Endometrial microvascular endothelial cells (primary cell): ENCODE measurements around the gene PNPLA5. TPM values are rescaled to one million over a fixed set of nuclear protein-coding genes. Genes with fewer than 3 reads are reported as not detected.

ENCODE experiments used
- in situ Hi-C: cut with HindIII; loops from 2 replicates; pipeline ENCODE4 v1.10.0; 2017; ENCODE audit warnings: low sequenced_read_pairs, low pct_unique_long_range_greater_than_20kb; ENCODE audit errors: inconsistent ontology term
- total RNA-seq: library from RNA; depleted of rRNA; stranded (reverse); fragments of >200 nt; gene quantifications from one replicate; pipeline ENCODE4 v1.2.3, GENCODE V29; 2015; ENCODE audit errors: inconsistent ontology term

The PNPLA5 gene
- not detected for total RNA-seq

- in situ Hi-C loops: no loop called here
Observed at GRCh38 chr22:43891360-43892182, at the start of gene PNPLA5. PNPLA5 (minus strand) TSS chr22:43892013; CDS start chr22:43891880, 133 bp downstream.

DNA sequence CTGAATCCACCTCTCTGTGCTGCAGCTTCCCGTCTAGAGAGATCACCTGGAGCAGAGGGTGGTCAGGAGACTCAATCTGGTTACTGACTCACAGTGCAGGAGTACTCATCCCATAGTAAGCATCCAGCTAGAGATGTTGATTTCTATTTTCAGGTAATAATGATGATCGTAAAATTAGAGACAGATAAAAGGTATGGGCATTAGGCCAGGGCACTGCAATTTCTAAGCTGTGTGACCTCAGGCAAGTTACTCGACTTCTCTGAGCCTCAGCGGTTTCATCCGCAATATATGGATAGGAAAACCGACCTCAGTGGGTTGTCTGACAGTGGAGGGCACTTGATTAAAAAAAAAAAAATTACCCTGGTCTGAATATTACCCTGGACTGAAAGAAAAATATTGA, 49.6 kb upstream of the PNPLA5 start:
- in situ Hi-C loops: no loop called here

- in situ Hi-C loops: no loop called here
Observed at GRCh38 chr22:43931771-43932170, 40.0 kb upstream of the PNPLA5 start.

GRCh38 chr22:43928908-43929307, 37.1 kb upstream of the PNPLA5 start:
- in situ Hi-C loops: no loop called here

DNA sequence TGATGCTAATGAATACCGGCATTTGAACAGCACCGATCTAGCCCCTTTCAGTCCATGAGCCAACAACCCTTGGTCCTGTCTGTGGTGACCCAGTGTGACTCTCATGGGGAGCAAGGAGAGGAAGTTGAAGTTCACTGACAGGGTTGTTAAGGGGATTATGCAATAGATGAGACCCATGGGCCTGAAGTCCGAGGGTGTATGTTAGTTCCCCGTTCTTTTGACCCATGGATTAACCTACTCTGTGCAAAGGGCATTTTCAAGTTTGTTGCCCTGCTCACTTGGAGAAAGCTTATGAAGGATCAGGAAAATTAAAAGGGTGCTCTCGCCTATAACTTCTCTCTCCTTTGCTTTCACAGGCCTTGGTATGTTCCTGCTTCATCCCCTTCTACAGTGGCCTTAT, 36.7 kb upstream of the PNPLA5 start:
- in situ Hi-C loops: no loop called here

- in situ Hi-C loops: no loop called here
Observed at GRCh38 chr22:43926349-43926710, 34.5 kb upstream of the PNPLA5 start.

- in situ Hi-C loops: no loop called here
Observed at GRCh38 chr22:43925433-43926348, 33.9 kb upstream of the PNPLA5 start.

DNA sequence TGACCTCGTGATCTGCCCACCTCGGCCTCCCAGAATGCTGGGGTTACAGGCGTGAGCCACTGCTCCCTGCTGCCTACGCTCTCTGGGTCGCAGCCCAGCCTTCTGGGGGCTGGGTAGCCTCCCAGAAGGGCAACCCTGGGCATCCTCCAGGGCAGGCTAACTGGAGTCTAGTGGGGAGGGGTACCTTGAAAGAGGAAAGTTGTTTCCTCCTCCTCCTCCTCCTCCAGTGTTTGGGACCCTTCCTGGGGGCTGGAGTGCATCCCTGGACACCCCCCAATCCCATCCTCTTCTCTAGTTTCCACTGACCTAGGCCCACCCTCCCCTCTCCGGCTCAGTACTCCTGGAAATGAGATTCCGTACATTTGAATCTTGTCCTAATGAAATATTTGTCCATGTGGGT, 33.1 kb upstream of the PNPLA5 start:
- in situ Hi-C loops: no loop called here

- in situ Hi-C loops: no loop called here
Observed at GRCh38 chr22:43923631-43924464, 32.0 kb upstream of the PNPLA5 start, which contains the start of gene PNPLA3. PNPLA3 (plus strand) TSS chr22:43923805; CDS start chr22:43923912, 107 bp downstream.

- in situ Hi-C loops: no loop called here
Observed at GRCh38 chr22:43923191-43923590, 31.4 kb upstream of the PNPLA5 start.

DNA sequence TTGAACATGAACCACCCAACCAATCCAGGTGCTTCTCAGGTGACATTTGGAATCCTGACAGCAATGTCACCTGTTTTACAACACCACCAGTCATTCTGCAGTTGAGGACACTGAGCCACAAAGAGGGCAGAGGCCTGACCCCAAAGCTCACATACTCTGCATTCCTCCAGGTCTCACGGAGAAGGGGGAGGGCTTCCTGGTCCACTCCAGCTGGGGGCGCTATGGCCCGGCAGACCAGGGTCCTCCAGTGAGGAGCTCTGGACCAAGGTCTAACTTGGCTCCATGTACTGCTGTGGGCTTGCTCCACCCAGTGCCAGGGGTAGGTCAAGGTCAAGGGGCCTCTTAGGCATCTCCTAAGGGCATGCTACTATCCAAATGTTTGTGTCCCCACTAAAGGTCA, 30.3 kb upstream of the PNPLA5 start:
- in situ Hi-C loops: no loop called here

DNA sequence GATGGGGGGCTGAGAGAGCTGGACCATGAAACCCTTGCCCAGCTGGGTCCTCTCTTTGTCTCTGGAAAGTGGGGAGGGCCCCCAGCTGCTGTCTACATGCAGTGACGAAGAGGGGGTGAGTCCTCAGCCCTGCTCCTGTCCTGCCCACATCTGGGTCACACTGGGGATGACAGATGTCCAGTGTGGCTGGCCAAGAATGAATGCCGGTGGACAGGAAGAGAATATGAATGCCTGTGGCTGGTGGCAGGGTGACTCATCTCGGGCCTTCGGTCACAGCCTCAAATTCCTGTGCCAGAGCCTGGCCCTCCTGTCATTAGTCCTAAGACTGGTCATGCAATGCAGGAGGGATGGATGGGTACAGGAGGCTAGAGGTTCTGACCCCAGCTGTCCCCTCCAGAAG, 29.6 kb upstream of the PNPLA5 start:
- in situ Hi-C loops: no loop called here

DNA sequence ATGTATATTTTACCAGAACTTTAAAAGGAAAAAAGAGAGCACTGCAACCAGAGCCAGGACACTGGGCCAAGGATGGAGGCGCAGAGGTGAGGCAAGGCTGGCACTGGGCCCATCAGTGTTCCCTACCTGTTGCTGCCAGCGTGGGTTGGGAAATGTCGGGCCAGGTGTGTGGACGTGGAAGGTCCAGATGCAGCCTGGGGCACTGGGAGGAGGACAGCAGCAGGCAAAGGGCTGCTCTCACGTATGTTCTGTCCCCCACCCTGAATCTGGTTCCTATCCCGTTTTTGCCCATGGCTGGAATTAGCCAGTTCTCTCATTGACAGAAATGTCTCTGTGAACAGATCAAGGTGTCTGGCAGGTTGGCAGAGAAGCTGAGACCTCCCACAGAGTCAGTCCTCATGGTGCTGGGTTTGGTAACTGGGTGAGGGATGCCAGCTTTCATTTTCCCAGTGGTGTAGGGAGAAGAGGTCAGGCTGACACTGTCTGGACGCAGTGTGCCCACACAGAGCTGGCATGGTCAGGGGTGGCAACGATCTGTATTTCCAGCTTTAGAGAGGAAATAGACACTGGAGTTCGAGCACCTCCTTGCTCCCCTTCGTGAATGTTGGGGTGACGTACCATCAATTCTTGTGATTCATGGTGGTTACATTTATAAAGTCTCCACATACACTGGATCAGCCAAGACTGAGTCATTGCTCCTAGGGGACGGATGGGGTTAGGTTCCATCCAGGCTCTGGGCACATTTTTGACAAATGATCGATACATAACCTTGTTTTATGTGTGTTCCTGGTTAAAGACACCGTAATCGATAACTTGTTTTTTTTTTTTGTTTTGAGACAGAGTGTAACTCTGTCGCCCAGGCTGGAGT, 27.5 kb upstream of the PNPLA5 start:
- in situ Hi-C loops: no loop called here

DNA sequence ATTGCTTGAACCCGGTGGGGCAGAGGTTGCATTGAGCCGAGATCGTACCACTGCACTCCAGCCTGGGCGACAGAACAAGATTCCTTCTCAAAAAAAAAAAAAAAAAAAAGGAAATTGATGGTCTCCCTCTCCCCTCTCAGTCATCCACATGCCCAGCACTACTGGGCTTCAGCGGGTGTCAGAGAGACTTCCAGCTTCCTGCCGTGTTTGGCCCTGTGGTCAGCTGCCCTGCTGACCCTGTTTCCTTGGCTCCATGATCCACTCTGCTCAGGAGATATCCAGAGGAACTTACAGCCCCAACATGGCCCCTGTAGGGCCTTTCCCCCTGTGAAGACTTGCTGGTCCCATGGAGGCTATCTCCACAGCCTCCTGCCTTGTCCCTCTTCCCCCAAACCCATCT, 25.7 kb upstream of the PNPLA5 start:
- in situ Hi-C loops: no loop called here

DNA sequence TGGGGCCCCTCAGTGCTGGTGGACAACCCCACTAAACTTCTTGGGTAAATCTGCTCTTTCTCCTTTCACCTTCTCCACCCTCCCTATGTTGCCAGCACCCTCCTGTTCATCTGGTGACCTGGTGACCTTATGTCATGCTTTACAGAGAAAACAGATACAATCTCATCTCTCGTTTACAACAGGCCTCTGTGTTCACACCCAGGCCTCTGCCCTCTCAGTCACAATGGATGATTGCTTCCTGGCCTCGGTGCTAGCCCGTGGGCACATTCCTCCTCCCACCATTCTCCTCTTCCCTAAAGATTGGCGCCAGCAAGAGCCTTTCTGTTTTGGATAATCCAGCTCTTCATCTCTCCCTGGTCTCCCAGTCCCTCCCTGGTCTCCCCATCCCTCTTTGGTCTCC, 19.5 kb upstream of the PNPLA5 start:
- in situ Hi-C loops: no loop called here

- in situ Hi-C loops: no loop called here
Observed at GRCh38 chr22:43910178-43910695, 18.4 kb upstream of the PNPLA5 start.

DNA sequence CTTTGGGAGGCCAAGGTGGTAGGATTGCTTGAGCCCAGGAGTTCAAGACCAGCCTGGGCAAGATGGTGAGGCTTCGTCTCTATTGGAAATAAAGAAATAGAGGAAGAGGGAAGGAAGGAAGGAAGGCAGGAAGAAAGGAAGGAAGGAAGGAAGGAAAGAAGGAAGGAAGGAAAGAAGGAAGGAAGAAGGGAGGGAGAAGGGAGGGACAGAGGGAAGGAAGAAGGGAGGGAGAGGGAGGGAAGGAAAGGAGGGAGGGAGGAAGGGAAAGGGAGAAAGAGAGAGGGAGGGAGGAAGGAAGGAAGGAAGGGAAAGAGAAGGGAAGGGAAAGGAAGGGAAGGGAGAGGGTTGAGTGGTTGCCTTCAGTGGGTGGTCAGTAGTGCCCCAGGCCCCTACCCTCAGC, 17.9 kb upstream of the PNPLA5 start:
- in situ Hi-C loops: no loop called here

DNA sequence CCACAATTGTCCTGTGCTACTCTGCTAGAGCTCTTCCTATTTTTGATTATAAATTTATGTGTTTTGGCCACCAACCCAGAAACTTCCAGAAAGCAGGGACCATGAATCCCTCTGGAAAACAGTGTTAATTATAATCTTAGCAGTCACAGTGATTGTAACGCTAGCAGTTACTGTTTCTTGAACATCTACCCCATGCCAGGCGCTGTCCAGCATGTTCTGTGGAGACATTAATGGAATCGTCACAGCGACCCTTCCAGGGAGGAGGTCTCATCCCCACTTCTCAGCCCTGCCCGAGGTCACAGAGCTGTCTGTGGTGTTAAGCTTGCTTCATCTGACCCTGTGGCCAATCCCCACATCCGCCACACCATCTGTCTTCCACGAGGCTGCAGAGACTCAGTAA, 13.9 kb upstream of the PNPLA5 start:
- in situ Hi-C loops: no loop called here
